H1 (cell line): ENCODE results near the gene DPPA5. TPM values are rescaled to one million over a fixed set of nuclear protein-coding genes. Genes with fewer than 3 reads are reported as not detected.

Source experiments
- CTCF ChIA-PET: fragments of 300-600 bp; sonication (Branson Sonifier 250); formaldehyde crosslinking; loops from one replicate; lab custom pipeline; 2021; ENCODE audit not compliant: partially characterized antibody; lab: Charles Lee
- POLR2A ChIA-PET: fragments of 300-600 bp; sonication (Branson Sonifier 250); formaldehyde crosslinking; loops from one replicate; lab custom pipeline; 2021; ENCODE audit warnings: inconsistent platforms; ENCODE audit not compliant: partially characterized antibody; lab: Charles Lee
- DNase-seq, 2 experiments: peaks; one replicate each; pipeline versions ENCODE4 v3.0.0 to v3.0.0-alpha.2; 2010 to 2022; ENCODE audit warnings: low spot score in 2 of 2, low read depth in 1 of 2, mixed read lengths in 1 of 2
- FAIRE-seq: peaks from 2 replicates; lab custom pipeline; 2011; peaks lifted over from hg19 to GRCh38; lab: Jason Lieb, UNC
- H2AFZ ChIP-seq: 2 replicates; pipeline ENCODE4 v1.8.1; 2012; ENCODE audit warnings: low read length, inconsistent platforms
- H2AK5ac ChIP-seq: 2 replicates; pipeline ENCODE4 v1.6.1; 2013; ENCODE audit warnings: low read depth, low read length
- H2BK120ac ChIP-seq: replicated peaks from 2 replicates; pipeline ENCODE3; 2013; ENCODE audit warnings: low read depth, low read length, inconsistent platforms
- H2BK12ac ChIP-seq: 2 replicates; pipeline ENCODE4 v1.6.1; 2013; ENCODE audit warnings: low read depth, low read length
- H2BK15ac ChIP-seq: 2 replicates; pipeline ENCODE4 v1.6.1; 2013; ENCODE audit warnings: low read length
- H2BK20ac ChIP-seq: 2 replicates; pipeline ENCODE4 v1.6.1; 2013; ENCODE audit warnings: low read length
- H2BK5ac ChIP-seq: 2 replicates; pipeline ENCODE4 v1.6.1; 2013; ENCODE audit warnings: low read depth, low read length
- H3K14ac ChIP-seq: 2 replicates; pipeline ENCODE4 v1.6.1; 2013; ENCODE audit warnings: inconsistent platforms; ENCODE audit not compliant: insufficient read length
- H3K18ac ChIP-seq: 2 replicates; pipeline ENCODE4 v1.6.1; 2013; ENCODE audit warnings: low read length; ENCODE audit errors: extremely low read depth
- H3K23ac ChIP-seq: 2 replicates; pipeline ENCODE4 v1.6.1; 2013; ENCODE audit warnings: inconsistent platforms; ENCODE audit not compliant: insufficient read length
- H3K23me2 ChIP-seq: 2 replicates; pipeline ENCODE4 v1.6.1; 2013; ENCODE audit warnings: low read depth, low read length
- H3K27ac ChIP-seq: 2 replicates; pipeline ENCODE4 v1.6.1; 2011; ENCODE audit warnings: low read depth, low read length, inconsistent platforms
- H3K27me3 ChIP-seq, 4 experiments: replicated peaks in 1 of 4; 1 replicate in 1 of 4; 2 replicates in 3 of 4; pipeline versions ENCODE4 v1.6.1 to v1.8.1; 2011 to 2013; ENCODE audit warnings: low read length in 3 of 4, mild to moderate bottlenecking in 3 of 4, inconsistent platforms in 2 of 4, mixed read lengths in 2 of 4, moderate library complexity in 1 of 4; ENCODE audit not compliant: control insufficient read depth in 3 of 4, insufficient read depth in 3 of 4; ENCODE audit errors: extremely low read depth in 1 of 4
- H3K36me3 ChIP-seq, 4 experiments: 2 replicates each; pipeline versions ENCODE4 v1.6.1 to v1.8.1; 2011 to 2013; ENCODE audit warnings: mild to moderate bottlenecking in 4 of 4, low read length in 3 of 4, moderate library complexity in 2 of 4, control low read depth in 1 of 4, inconsistent platforms in 1 of 4; ENCODE audit not compliant: insufficient read depth in 4 of 4, control insufficient read depth in 2 of 4
- H3K4ac ChIP-seq: replicated peaks from 2 replicates; pipeline ENCODE3; 2013; ENCODE audit warnings: low read length, low read depth, mixed read lengths, inconsistent platforms; ENCODE audit not compliant: insufficient read length
- H3K4me1 ChIP-seq, 4 experiments: replicated peaks in 1 of 4; 1 replicate in 1 of 4; 2 replicates in 3 of 4; pipeline versions ENCODE4 v1.6.1 to v1.8.1; 2011 to 2013; ENCODE audit warnings: low read length in 3 of 4, inconsistent platforms in 2 of 4, mixed read lengths in 1 of 4; ENCODE audit not compliant: insufficient read depth in 4 of 4, control insufficient read depth in 3 of 4
- H3K4me2 ChIP-seq, 2 experiments: 2 replicates each; pipeline versions ENCODE4 v1.6.1 to v1.8.1; 2011 to 2013; ENCODE audit warnings: low read depth in 2 of 2, low read length in 2 of 2, control low read depth in 1 of 2, inconsistent platforms in 1 of 2, mild to moderate bottlenecking in 1 of 2; ENCODE audit not compliant: insufficient read depth in 1 of 2
- H3K4me3 ChIP-seq, 4 experiments: fragments of 200-600, 300-600 bp in 1 of 4; sonication (generic), shearing (Covaris generic), sonication (Bioruptor Twin) in 1 of 4; 2 replicates each; pipeline versions ENCODE4 v1.5.1 to v1.8.1; 2011 to 2016; ENCODE audit warnings: low read length in 4 of 4, low read depth in 3 of 4, control low read depth in 2 of 4, inconsistent platforms in 2 of 4, mild to moderate bottlenecking in 2 of 4, mixed read lengths in 1 of 4, moderate library complexity in 1 of 4; ENCODE audit not compliant: insufficient read depth in 2 of 4; ENCODE audit errors: extremely low read depth in 1 of 4
- H3K56ac ChIP-seq: replicated peaks from 2 replicates; pipeline ENCODE3; 2013; ENCODE audit warnings: low read depth, mild to moderate bottlenecking, mixed read lengths, low read length, inconsistent platforms; ENCODE audit not compliant: insufficient read length
- H3K79me1 ChIP-seq: 2 replicates; pipeline ENCODE4 v1.6.1; 2013; ENCODE audit warnings: low read depth, low read length, control low read depth
- H3K79me2 ChIP-seq, 2 experiments: 2 replicates each; pipeline versions ENCODE4 v1.6.1 to v1.8.1; 2012 to 2013; ENCODE audit warnings: low read length in 2 of 2, mild to moderate bottlenecking in 2 of 2, inconsistent platforms in 1 of 2; ENCODE audit not compliant: insufficient read depth in 2 of 2, control insufficient read depth in 1 of 2
- H3K9ac ChIP-seq, 4 experiments: replicated peaks in 1 of 4; 1 replicate in 1 of 4; 2 replicates in 3 of 4; pipeline versions ENCODE4 v1.6.1 to v1.8.1; 2011 to 2013; ENCODE audit warnings: low read depth in 3 of 4, low read length in 3 of 4, control low read depth in 2 of 4, mild to moderate bottlenecking in 2 of 4, moderate library complexity in 2 of 4, inconsistent platforms in 1 of 4; ENCODE audit errors: extremely low read depth in 1 of 4
- H3K9me3 ChIP-seq, 2 experiments: 2 replicates each; pipeline versions ENCODE4 v1.6.1 to v1.8.1; 2012 to 2013; ENCODE audit warnings: mild to moderate bottlenecking in 2 of 2, moderate library complexity in 2 of 2, control low read depth in 1 of 2, inconsistent platforms in 1 of 2, low read depth in 1 of 2, low read length in 1 of 2, mixed read lengths in 1 of 2; ENCODE audit not compliant: insufficient read depth in 2 of 2
- H4K20me1 ChIP-seq, 2 experiments: replicated peaks in 1 of 2; 2 replicates each; pipeline versions ENCODE3 to v1.8.1; 2011 to 2013; ENCODE audit warnings: inconsistent platforms in 2 of 2, low read length in 2 of 2, mild to moderate bottlenecking in 1 of 2; ENCODE audit not compliant: insufficient read depth in 2 of 2, control insufficient read depth in 1 of 2
- H4K5ac ChIP-seq: 2 replicates; pipeline ENCODE4 v1.6.1; 2013; ENCODE audit warnings: low read length, low read depth, mixed read lengths, inconsistent platforms; ENCODE audit not compliant: insufficient read length
- H4K8ac ChIP-seq: 2 replicates; pipeline ENCODE4 v1.8.0; 2013; ENCODE audit warnings: mild to moderate bottlenecking, moderate library complexity, low read length, inconsistent platforms; ENCODE audit not compliant: insufficient read depth; ENCODE audit errors: extremely low read depth
- H4K91ac ChIP-seq: replicated peaks from 2 replicates; pipeline ENCODE3; 2013; ENCODE audit warnings: low read length, mixed read lengths, inconsistent platforms; ENCODE audit not compliant: insufficient read length
- BRCA1 ChIP-seq: IDR thresholded peaks from 2 replicates; pipeline ENCODE4 v1.6.1; 2012; ENCODE audit warnings: low read depth, low read length, improper control_type of control experiment
- CHD1 ChIP-seq: IDR thresholded peaks from 2 replicates; pipeline ENCODE4 v1.6.1; 2012; ENCODE audit warnings: low read depth, low read length, improper control_type of control experiment
- CHD2 ChIP-seq: IDR thresholded peaks from 2 replicates; pipeline ENCODE4 v1.6.1; 2012; ENCODE audit warnings: low read length, improper control_type of control experiment
- HDAC6 ChIP-seq: IDR thresholded peaks from one replicate; pipeline ENCODE4 v1.7.1; 2012; ENCODE audit warnings: low read depth, mild to moderate bottlenecking, inconsistent platforms, low read length, moderate library complexity
- NANOG ChIP-seq: IDR thresholded peaks from 2 replicates; pipeline ENCODE4 v1.6.1; 2011; ENCODE audit warnings: low read length, low read depth, mild to moderate bottlenecking, inconsistent platforms; ENCODE audit not compliant: insufficient read depth, poor library complexity, severe bottlenecking
- RAD21 ChIP-seq, 2 experiments: IDR thresholded peaks in 1 of 2; conservative IDR thresholded peaks in 1 of 2; 2 replicates each; pipeline ENCODE4 v1.6.1; 2011; ENCODE audit warnings: low read depth in 2 of 2, low read length in 2 of 2, improper control_type of control experiment in 1 of 2, inconsistent platforms in 1 of 2, mild to moderate bottlenecking in 1 of 2, moderate library complexity in 1 of 2
- TAF7 ChIP-seq: optimal IDR thresholded peaks from 2 replicates; pipeline ENCODE3; 2011; ENCODE audit warnings: low read depth, mild to moderate bottlenecking, inconsistent platforms, low read length, moderate library complexity, borderline replicate concordance
- TCF12 ChIP-seq: IDR thresholded peaks from 2 replicates; pipeline ENCODE4 v1.6.1; 2011; ENCODE audit warnings: low read depth, mild to moderate bottlenecking, low read length
- WGBS, 2 experiments: shearing (Covaris generic) in 1 of 2; methylation state at CpG; one replicate each; pipeline versions ENCODE4 v1.1.6 to v1.1.7; 2013 to 2015; ENCODE audit warnings: low lambda C conversion rate in 2 of 2, mixed read lengths in 2 of 2, inconsistent platforms in 1 of 2, low coverage in 1 of 2, missing lambda C conversion rate in 1 of 2; ENCODE audit not compliant: insufficient replicate concordance in 2 of 2, insufficient coverage in 1 of 2, insufficient read length in 1 of 2; ENCODE audit errors: extremely low coverage in 1 of 2, missing lambda C conversion rate in 1 of 2; 5-methylcytosine and 5-hydroxymethylcytosine counted together
- polyA plus RNA-seq, 7 experiments: library from polyadenylated mRNA; depleted of rRNA in 3 of 7; stranded (reverse) in 5 of 7; unstranded in 2 of 7; fragments of >200 nt in 5 of 7; fragments of 200-250 nt in 2 of 7; gene quantifications; 1 replicate in 5 of 7; 2 replicates in 1 of 7; 4 replicates in 1 of 7; pipeline versions ENCODE4 v1.2.1 to v1.2.3, GENCODE V29; 2011 to 2013; ENCODE audit warnings: missing spikeins in 2 of 7, mixed read lengths in 2 of 7
- total RNA-seq: library from RNA; stranded (reverse); fragmentation: NEBNext Ultra II Directional; extraction: Animal tissue kit (Norgen Biotek cat#: 25700); gene quantifications from 2 replicates; pipeline ENCODE4 v1.2.1, GENCODE V29; 2021

Gene DPPA5
- total and polyA plus RNA-seq, 2 of the 8 experiments (the other 6 are each of a cell fraction or from before 2014, with no cell fraction given) = 2.0 to 2.9 TPM

DNA sequence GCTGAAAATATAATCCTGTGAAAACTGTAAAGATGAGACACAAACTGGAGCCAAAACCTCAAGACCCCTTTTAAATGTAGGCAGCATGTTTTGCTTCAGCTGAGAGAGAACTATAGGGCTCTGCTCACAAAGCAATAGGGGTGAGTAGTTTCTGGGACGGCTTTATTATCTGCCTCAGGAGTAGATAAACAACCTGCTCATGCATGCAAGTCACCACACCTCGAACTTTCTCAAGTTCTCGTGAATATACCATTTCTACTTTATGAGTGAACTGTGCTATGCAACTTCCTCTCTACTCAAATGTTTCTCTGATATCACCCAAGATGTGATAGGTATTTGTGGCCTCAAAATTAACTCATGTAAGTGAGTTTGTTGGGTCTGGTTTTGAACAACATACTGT, 23.1 kb upstream of the DPPA5 start:
- CTCF ChIA-PET = interaction anchor here (0.9 to 1.5 kb wide), 4 partner anchors 10 to 50 kb away, joined by 3 to 7 read pairs (median 4); no protein-coding TSS in a partner anchor
- H3K4ac ChIP-seq = no peak overlapping the region
- FAIRE-seq = no peak

More for the DNA sequence above, 23.1 kb upstream of the DPPA5 start:
- Histone ChIP-seq H4K5ac (no peak overlapping the region), H3K79me2 (no peaks in the 10 kb centered on the region), H2BK15ac (no peak overlapping the region), H3K23ac (no peak overlapping the region), H3K36me3 (no peaks in the 10 kb centered on the region), H3K79me1 (no peaks in the 10 kb centered on the region), H4K20me1 (no peaks in the 10 kb centered on the region), H3K27ac (no peak overlapping the region), H4K91ac (no peak overlapping the region), H2AK5ac (no peak overlapping the region), H4K8ac (no peak overlapping the region), H3K9ac (no peak overlapping the region), H3K4me1 (no peaks in the 10 kb centered on the region), H2BK5ac (no peak overlapping the region), H2AFZ (no peak overlapping the region), H3K18ac (no peak overlapping the region), H3K27me3 (no peaks in the 10 kb centered on the region), H3K9me3 (peaks cover 0 to 2% of the 10 kb centered on the region in 2 experiments; a peak in 1 of 4 replicates), H3K4me3 (no peak overlapping the region), H2BK120ac (no peak overlapping the region), H3K14ac (no peak overlapping the region), H3K4me2 (no peak overlapping the region), H3K56ac (no peak overlapping the region), H2BK20ac (no peak overlapping the region)
- POLR2A ChIA-PET = no interaction called here
- WGBS, 2 experiments = 82% methylated on average over 3 of the region's 3 CpGs; no CpG with 5 or more reads in 1 of the 2 experiments
- DNase-seq = no peak
- TF ChIP-seq BRCA1 (no peak), RAD21 (IDR thresholded peaks at IDR 0.05 in 1 of 2, conservative IDR thresholded peaks at IDR 0.05 in 1 of 2; ENCODE audit: low read depth in 2 of 2, low read length in 2 of 2) (no peak), CHD2 (no peak), HDAC6 (no peak), NANOG (no peak), CHD1 (no peak), TCF12 (no peak), TAF7 (no peak)
- TF ChIP-seq, all 59 proteins: peak for 0
- H3K23me2 ChIP-seq = no peaks in the 10 kb centered on the region
- H2BK12ac ChIP-seq = no peak overlapping the region
